Endodermal cell (in vitro differentiated cells): ENCODE data around the gene FERMT3. TPM values are rescaled to one million over a fixed set of nuclear protein-coding genes. Genes with fewer than 3 reads are reported as not detected.

Experiments used
- DNase-seq: peaks from one replicate; pipeline ENCODE4 v3.0.0-alpha.2; 2017
- H3K27ac ChIP-seq: 2 replicates; pipeline ENCODE4 v1.5.1; 2013; ENCODE audit warnings: mild to moderate bottlenecking, low read depth, low read length, moderate library complexity
- H3K27me3 ChIP-seq: 2 replicates; pipeline ENCODE4 v1.6.1; 2013; ENCODE audit warnings: mild to moderate bottlenecking, low read length, moderate library complexity; ENCODE audit not compliant: insufficient read depth, control insufficient read depth, poor library complexity, severe bottlenecking
- H3K36me3 ChIP-seq: 2 replicates; pipeline ENCODE4 v1.7.0; 2013; ENCODE audit warnings: mild to moderate bottlenecking, low read length, moderate library complexity; ENCODE audit not compliant: control insufficient read depth, insufficient read depth
- H3K4me1 ChIP-seq: one replicate; pipeline ENCODE4 v1.7.0; 2013; ENCODE audit warnings: low read length; ENCODE audit not compliant: control insufficient read depth, insufficient read depth
- H3K4me3 ChIP-seq: 2 replicates; pipeline ENCODE4 v1.5.1; 2013; ENCODE audit warnings: mild to moderate bottlenecking, low read length, moderate library complexity
- H3K9ac ChIP-seq: 2 replicates; pipeline ENCODE4 v1.6.1; 2013; ENCODE audit warnings: mild to moderate bottlenecking, low read length, moderate library complexity; ENCODE audit not compliant: poor library complexity, severe bottlenecking; ENCODE audit errors: extremely low read depth
- H3K9me3 ChIP-seq: 2 replicates; pipeline ENCODE4 v1.6.1; 2013; ENCODE audit warnings: mild to moderate bottlenecking, low read length, moderate library complexity; ENCODE audit not compliant: control insufficient read depth
- H3K27ac Mint-ChIP-seq: 2 replicates; pipeline ENCODE4 v1.8.0; 2020; ENCODE audit warnings: mixed read lengths
- H3K27me3 Mint-ChIP-seq: 2 replicates; pipeline ENCODE4 v1.8.0; 2021; ENCODE audit warnings: mild to moderate bottlenecking, mixed read lengths; ENCODE audit not compliant: insufficient read depth
- H3K36me3 Mint-ChIP-seq: 2 replicates; pipeline ENCODE4 v1.8.0; 2020; ENCODE audit warnings: low read depth, mixed read lengths
- H3K4me1 Mint-ChIP-seq: 2 replicates; pipeline ENCODE4 v1.8.0; 2020; ENCODE audit warnings: mixed read lengths
- H3K4me3 Mint-ChIP-seq: 2 replicates; pipeline ENCODE4 v1.8.0; 2020; ENCODE audit warnings: mild to moderate bottlenecking, moderate library complexity, mixed read lengths
- H3K9me3 Mint-ChIP-seq: 2 replicates; pipeline ENCODE4 v1.8.0; 2020; ENCODE audit warnings: mild to moderate bottlenecking, mixed read lengths
- CTCF ChIP-seq: fragments of 200-600 bp; sonication (generic); conservative IDR thresholded peaks from 2 replicates; pipeline ENCODE4 v1.5.0; 2021; ENCODE audit warnings: antibody characterized with exemption, mild to moderate bottlenecking
- WGBS, 2 experiments: methylation state at CpG; one replicate each; pipeline versions ENCODE4 v1.1.5 to v1.1.7; 2013; ENCODE audit warnings: missing lambda C conversion rate in 2 of 2, mixed read lengths in 1 of 2; ENCODE audit not compliant: insufficient coverage in 1 of 2, insufficient read length in 1 of 2; 5-methylcytosine and 5-hydroxymethylcytosine counted together
- total RNA-seq, 2 donors: library from RNA; stranded (reverse); fragmentation: NEBNext Ultra II Directional in 1 of 2; extraction: Animal tissue kit (Norgen Biotek cat#: 25700) in 1 of 2; gene quantifications; 2 replicates in 1 of 2; 3 replicates in 1 of 2; pipeline ENCODE4 v1.2.1, GENCODE V29; 2021

FERMT3 gene
- total RNA-seq, 2 donors from 2014 or later, result 4.2 to 5.3 TPM

GRCh38 chr11:64251753-64252002 lies 45.2 kb downstream of the FERMT3 start:
- no peaks in the 10 kb centered on the region for H3K9me3 Mint-ChIP-seq
- Histone ChIP-seq H3K27ac (no peak overlapping the region), H3K4me3 (peak overlapping the region; percentile 94), H3K27me3 (no peaks in the 10 kb centered on the region), H3K9me3 (no peaks in the 10 kb centered on the region), H3K36me3 (peaks cover 32% of the 10 kb centered on the region), H3K9ac (peak overlapping the region; percentile 69), H3K4me1 (peaks cover 11% of the 10 kb centered on the region)
- peaks cover 29% of the 10 kb centered on the region for H3K4me1 Mint-ChIP-seq
- no peaks in the 10 kb centered on the region for H3K27me3 Mint-ChIP-seq
- H3K4me3 Mint-ChIP-seq, result peak overlapping the region; percentile 86
- peak overlapping the region; percentile 85 for H3K27ac Mint-ChIP-seq
- TF ChIP-seq CTCF, result no peak
- no peak for DNase-seq
- WGBS, 2 experiments, result 0% methylated on average over 16 to 18 of the region's 18 CpGs
- H3K36me3 Mint-ChIP-seq, result peaks cover 13% of the 10 kb centered on the region

- Histone ChIP-seq H3K27me3 (no peaks in the 10 kb centered on the region), H3K36me3 (peaks cover 33% of the 10 kb centered on the region), H3K4me1 (peaks cover 11% of the 10 kb centered on the region), H3K27ac (no peak overlapping the region), H3K9me3 (no peaks in the 10 kb centered on the region), H3K4me3 (peak overlapping the region; percentile 94), H3K9ac (peak overlapping the region; percentile 69)
- Mint-ChIP-seq H3K27ac (peak overlapping the region; percentile 85), H3K4me1 (peaks cover 29% of the 10 kb centered on the region), H3K27me3 (no peaks in the 10 kb centered on the region), H3K36me3 (peaks cover 14% of the 10 kb centered on the region), H3K4me3 (peak overlapping the region; percentile 86), H3K9me3 (no peaks in the 10 kb centered on the region)
- WGBS, 2 experiments, result 6 to 12% methylated on average over 9 to 21 of the region's 23 CpGs
- DNase-seq, result peak; percentile 72
- peak; percentile 40 for TF ChIP-seq CTCF
These were observed 45.7 kb downstream of the FERMT3 start for GRCh38 chr11:64252003-64252872.

GRCh38 chr11:64253043-64253442 lies 46.5 kb downstream of the FERMT3 start:
- H3K36me3 Mint-ChIP-seq, result peaks cover 19% of the 10 kb centered on the region
- Histone ChIP-seq H3K36me3 (peaks cover 33% of the 10 kb centered on the region), H3K27me3 (no peaks in the 10 kb centered on the region), H3K9ac (no peak overlapping the region), H3K27ac (no peak overlapping the region), H3K4me3 (peak overlapping the region; percentile 94), H3K4me1 (peaks cover 11% of the 10 kb centered on the region), H3K9me3 (no peaks in the 10 kb centered on the region)
- H3K27me3 Mint-ChIP-seq, result no peaks in the 10 kb centered on the region
- H3K9me3 Mint-ChIP-seq, result no peaks in the 10 kb centered on the region
- H3K4me3 Mint-ChIP-seq, result peak overlapping the region; percentile 86
- H3K4me1 Mint-ChIP-seq, result peaks cover 25% of the 10 kb centered on the region
- WGBS, 2 experiments, result 89% methylated on average over 7 to 8 of the region's 8 CpGs
- no peak for TF ChIP-seq CTCF
- no peak overlapping the region for H3K27ac Mint-ChIP-seq
- DNase-seq, result no peak
